MM.1S (cell line): ENCODE measurements around the gene PBX3.

Source experiments
- DNase-seq: peaks from one replicate; pipeline ENCODE4 v3.0.0-alpha.2; 2015
- H2AFZ ChIP-seq: fragments of 300-600 bp; sonication (generic); 2 replicates; pipeline ENCODE4 v1.6.0; 2016; ENCODE audit warnings: antibody characterized with exemption, low read length
- H3F3A ChIP-seq: fragments of 300-600 bp; sonication (generic); 2 replicates; pipeline ENCODE4 v1.6.1; 2016; ENCODE audit warnings: mild to moderate bottlenecking, antibody characterized with exemption, low read length, moderate library complexity, mixed read lengths; ENCODE audit not compliant: insufficient read depth
- H3K27ac ChIP-seq: fragments of 300-600 bp; sonication (generic); 2 replicates; pipeline ENCODE4 v1.5.1; 2016; ENCODE audit warnings: mild to moderate bottlenecking, low read length
- H3K27me3 ChIP-seq: fragments of 300-600 bp; sonication (generic); replicated peaks from 2 replicates; pipeline ENCODE4 v1.6.0; 2016; ENCODE audit warnings: low read length; ENCODE audit not compliant: insufficient read depth
- H3K36me3 ChIP-seq: fragments of 300-600 bp; sonication (generic); replicated peaks from 2 replicates; pipeline ENCODE4 v1.6.1; 2016; ENCODE audit warnings: mild to moderate bottlenecking, low read length, mixed read lengths; ENCODE audit not compliant: insufficient read depth
- H3K4me1 ChIP-seq: fragments of 300-600 bp; sonication (generic); 2 replicates; pipeline ENCODE4 v1.6.1; 2016; ENCODE audit warnings: low read length, mixed read lengths
- H3K4me2 ChIP-seq: fragments of 300-600 bp; sonication (generic); 2 replicates; pipeline ENCODE4 v1.6.0; 2016; ENCODE audit warnings: low read depth, low read length
- H3K4me3 ChIP-seq: fragments of 300-600 bp; sonication (generic); 2 replicates; pipeline ENCODE4 v1.5.1; 2016; ENCODE audit warnings: low read length, mixed read lengths
- H3K79me2 ChIP-seq: fragments of 300-600 bp; sonication (generic); 2 replicates; pipeline ENCODE4 v1.6.1; 2016; ENCODE audit warnings: mixed run types, low read length, mixed read lengths
- H3K9ac ChIP-seq: fragments of 300-600 bp; sonication (generic); 2 replicates; pipeline ENCODE4 v1.6.1; 2016; ENCODE audit warnings: low read length, mixed read lengths
- H3K9me2 ChIP-seq: fragments of 300-600 bp; sonication (generic); replicated peaks from 2 replicates; pipeline ENCODE4 v1.6.1; 2016; ENCODE audit warnings: mild to moderate bottlenecking, low read length, mixed read lengths; ENCODE audit not compliant: insufficient read depth
- H3K9me3 ChIP-seq: fragments of 300-600 bp; sonication (generic); replicated peaks from 2 replicates; pipeline ENCODE4 v1.6.1; 2016; ENCODE audit warnings: mild to moderate bottlenecking, low read length, mixed read lengths; ENCODE audit not compliant: insufficient read depth
- H4K20me1 ChIP-seq: fragments of 300-600 bp; sonication (generic); 2 replicates; pipeline ENCODE4 v1.6.1; 2016; ENCODE audit warnings: mild to moderate bottlenecking, low read length, moderate library complexity, mixed read lengths; ENCODE audit not compliant: insufficient read depth
- CTCF ChIP-seq: fragments of 300-600 bp; sonication (generic); IDR thresholded peaks from 2 replicates; pipeline ENCODE4 v1.5.1; 2016; ENCODE audit warnings: antibody characterized with exemption, low read length, mixed read lengths
- EZH2 ChIP-seq: fragments of 300-600 bp; sonication (generic); optimal IDR thresholded peaks from 2 replicates; pipeline ENCODE3; 2017; ENCODE audit warnings: low read depth, mild to moderate bottlenecking, antibody characterized with exemption, low read length, mixed read lengths
- EZH2phosphoT487 ChIP-seq: fragments of 300-600 bp; sonication (generic); IDR thresholded peaks from 2 replicates; pipeline ENCODE4 v1.6.1; 2018; ENCODE audit warnings: antibody characterized with exemption, low read length

Gene PBX3

DNA sequence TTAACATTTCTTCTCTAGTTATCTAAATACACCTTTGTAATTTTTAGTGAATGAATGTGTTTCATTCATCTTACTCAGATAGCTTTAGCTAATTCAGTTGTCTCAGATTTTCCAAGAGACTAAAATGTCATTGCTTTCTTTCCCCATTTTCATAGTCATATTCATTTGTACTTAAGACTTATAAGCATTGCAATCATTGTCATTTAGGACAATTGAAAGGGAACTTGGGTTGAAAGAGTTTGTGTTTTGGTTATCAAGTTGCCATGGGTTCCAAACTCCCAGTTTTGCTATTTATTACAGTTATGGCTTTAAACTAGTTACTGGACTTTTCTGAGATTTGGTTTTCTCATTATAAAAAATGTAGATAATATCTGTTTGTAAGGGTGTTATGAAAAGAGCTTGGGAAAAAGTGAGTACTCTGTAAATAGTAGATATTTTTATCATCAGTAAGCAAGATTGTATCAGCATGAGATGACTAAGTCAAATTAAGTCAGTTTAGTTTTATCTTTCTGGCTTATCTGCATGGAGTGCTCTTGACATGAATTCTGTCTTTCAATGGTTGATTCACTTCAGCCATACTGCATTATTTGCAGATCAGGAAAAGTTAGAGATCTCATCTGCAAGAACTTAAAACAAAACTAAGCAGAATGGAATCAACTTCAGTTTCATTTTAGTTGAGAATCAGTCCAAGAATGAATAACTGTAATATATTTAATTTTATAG, 107.5 kb downstream of the PBX3 start:
- TF ChIP-seq EZH2phosphoT487 (no peak), EZH2 (no peak), CTCF (no peak)
- DNase-seq: no peak

GRCh38 chr9:125856331-125856730, 109.2 kb downstream of the PBX3 start:
- Histone ChIP-seq H3K4me3 (no peak overlapping the region), H3K27me3 (no peaks in the 10 kb centered on the region), H2AFZ (no peak overlapping the region), H3K27ac (no peak overlapping the region), H3F3A (no peaks in the 10 kb centered on the region), H3K79me2 (no peaks in the 10 kb centered on the region), H3K36me3 (no peaks in the 10 kb centered on the region), H3K9ac (no peak overlapping the region), H3K4me1 (no peaks in the 10 kb centered on the region), H3K9me2 (no peaks in the 10 kb centered on the region), H4K20me1 (no peaks in the 10 kb centered on the region), H3K9me3 (no peaks in the 10 kb centered on the region), H3K4me2 (no peak overlapping the region)
- no peak for DNase-seq
- no peak for TF ChIP-seq CTCF
- TF ChIP-seq EZH2: no peak
- TF ChIP-seq EZH2phosphoT487: no peak

More for the DNA sequence above, 107.5 kb downstream of the PBX3 start:
- no peaks in the 10 kb centered on the region for H3K36me3 ChIP-seq
- H3K9ac ChIP-seq: no peak overlapping the region
- H3K4me2 ChIP-seq: no peak overlapping the region
- no peaks in the 10 kb centered on the region for H3K27me3 ChIP-seq
- H3K4me1 ChIP-seq: no peaks in the 10 kb centered on the region
- H2AFZ ChIP-seq: no peak overlapping the region
- H3K9me2 ChIP-seq: no peaks in the 10 kb centered on the region
- H3K79me2 ChIP-seq: no peaks in the 10 kb centered on the region
- H3K27ac ChIP-seq: no peak overlapping the region
- H3K9me3 ChIP-seq: no peaks in the 10 kb centered on the region
- no peaks in the 10 kb centered on the region for H4K20me1 ChIP-seq
- no peaks in the 10 kb centered on the region for H3F3A ChIP-seq
- H3K4me3 ChIP-seq: no peak overlapping the region

GRCh38 chr9:125861405-125862058, 114.4 kb downstream of the PBX3 start:
- Histone ChIP-seq H3K9me3 (no peaks in the 10 kb centered on the region), H3K4me1 (no peaks in the 10 kb centered on the region), H3K4me3 (no peak overlapping the region), H3K9ac (no peak overlapping the region), H3K27ac (no peak overlapping the region), H3F3A (no peaks in the 10 kb centered on the region), H4K20me1 (no peaks in the 10 kb centered on the region), H3K9me2 (no peaks in the 10 kb centered on the region), H3K36me3 (no peaks in the 10 kb centered on the region), H3K4me2 (no peak overlapping the region), H2AFZ (no peak overlapping the region), H3K27me3 (no peaks in the 10 kb centered on the region), H3K79me2 (no peaks in the 10 kb centered on the region)
- no peak for TF ChIP-seq EZH2
- no peak for TF ChIP-seq EZH2phosphoT487
- no peak for TF ChIP-seq CTCF
- no peak for DNase-seq
